Chondrocyte (in vitro differentiated cells): ENCODE measurements around the gene SLC37A3. TPM values are rescaled to one million over a fixed set of nuclear protein-coding genes. Genes with fewer than 3 reads are reported as not detected.

Experiments used
- DNase-seq: peaks from one replicate; pipeline ENCODE4 v3.0.0; 2021; ENCODE audit warnings: mixed read lengths, low spot score
- H3K27ac Mint-ChIP-seq: one replicate; pipeline ENCODE4 v1.8.0; 2021; ENCODE audit warnings: mild to moderate bottlenecking, moderate library complexity, mixed read lengths; ENCODE audit not compliant: unreplicated experiment
- H3K27me3 Mint-ChIP-seq: 2 replicates; pipeline ENCODE4 v1.8.0; 2021; ENCODE audit warnings: low read depth, mixed read lengths
- H3K36me3 Mint-ChIP-seq: 2 replicates; pipeline ENCODE4 v1.8.0; 2021; ENCODE audit warnings: low read depth, mixed read lengths
- H3K4me1 Mint-ChIP-seq: 2 replicates; pipeline ENCODE4 v1.8.0; 2021; ENCODE audit warnings: low read depth, mild to moderate bottlenecking, mixed read lengths
- H3K4me3 Mint-ChIP-seq: one replicate; pipeline ENCODE4 v1.8.0; 2021; ENCODE audit warnings: mild to moderate bottlenecking, moderate library complexity, mixed read lengths; ENCODE audit not compliant: unreplicated experiment
- H3K9me3 Mint-ChIP-seq: 2 replicates; pipeline ENCODE4 v1.8.0; 2021; ENCODE audit warnings: low read depth, mixed read lengths
- total RNA-seq: library from RNA; stranded (reverse); gene quantifications from 3 replicates; pipeline ENCODE4 v1.2.1, GENCODE V29; 2021
- TF ChIP-seq, protein P1 (sequence below): fragments of 200-600 bp; sonication (generic); IDR thresholded peaks from 2 replicates; pipeline ENCODE4 v1.5.0; 2021; ENCODE audit warnings: antibody characterized with exemption, mild to moderate bottlenecking, moderate library complexity

SLC37A3 gene
- total RNA-seq, 1 donor from 2014 or later: 68.1 TPM

DNA sequence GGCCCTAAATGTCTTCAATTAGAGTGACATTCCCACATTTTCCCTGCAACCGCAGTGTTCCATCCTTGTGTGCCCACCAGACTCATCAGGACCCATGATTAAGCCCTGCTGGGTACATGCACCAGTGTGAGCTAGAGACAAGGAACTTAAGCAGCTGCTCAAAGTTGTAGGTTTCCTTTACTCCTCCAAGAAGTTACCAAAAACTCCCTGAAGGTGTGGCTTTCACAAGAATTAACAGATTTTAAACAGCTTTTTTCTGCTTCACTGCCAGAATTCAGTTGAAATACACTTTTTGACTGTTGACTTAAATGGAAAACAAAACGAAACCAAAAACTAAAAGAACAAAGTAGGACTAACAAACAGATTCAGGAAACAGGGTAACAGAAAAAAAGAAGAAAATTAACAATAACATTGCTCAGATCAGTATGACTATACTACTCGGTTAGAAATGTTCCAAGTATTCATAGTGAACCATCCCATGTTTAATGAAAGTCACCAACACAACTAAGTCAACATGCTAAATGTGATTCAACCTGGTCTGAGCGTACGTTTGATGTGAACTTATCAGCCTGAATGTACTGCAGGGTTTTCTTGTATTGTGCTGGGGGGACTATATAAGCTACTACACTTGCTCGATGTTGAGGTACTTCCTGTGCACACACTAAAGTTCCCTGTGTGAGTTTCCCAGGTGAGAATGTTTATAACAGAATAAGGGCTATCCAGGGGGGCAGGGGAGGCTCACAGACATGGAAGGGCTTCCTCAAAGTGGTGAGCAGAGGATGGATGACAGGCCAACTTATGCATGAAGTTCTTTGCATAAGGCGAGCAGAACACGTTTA lies 22.2 kb downstream of the SLC37A3 start:
- Mint-ChIP-seq H3K4me3 (no peak overlapping the region), H3K36me3 (peaks cover 13% of the 10 kb centered on the region), H3K27ac (no peak overlapping the region), H3K27me3 (no peaks in the 10 kb centered on the region), H3K4me1 (peaks cover 6% of the 10 kb centered on the region), H3K9me3 (no peaks in the 10 kb centered on the region)
- TF ChIP-seq, protein P1, sequence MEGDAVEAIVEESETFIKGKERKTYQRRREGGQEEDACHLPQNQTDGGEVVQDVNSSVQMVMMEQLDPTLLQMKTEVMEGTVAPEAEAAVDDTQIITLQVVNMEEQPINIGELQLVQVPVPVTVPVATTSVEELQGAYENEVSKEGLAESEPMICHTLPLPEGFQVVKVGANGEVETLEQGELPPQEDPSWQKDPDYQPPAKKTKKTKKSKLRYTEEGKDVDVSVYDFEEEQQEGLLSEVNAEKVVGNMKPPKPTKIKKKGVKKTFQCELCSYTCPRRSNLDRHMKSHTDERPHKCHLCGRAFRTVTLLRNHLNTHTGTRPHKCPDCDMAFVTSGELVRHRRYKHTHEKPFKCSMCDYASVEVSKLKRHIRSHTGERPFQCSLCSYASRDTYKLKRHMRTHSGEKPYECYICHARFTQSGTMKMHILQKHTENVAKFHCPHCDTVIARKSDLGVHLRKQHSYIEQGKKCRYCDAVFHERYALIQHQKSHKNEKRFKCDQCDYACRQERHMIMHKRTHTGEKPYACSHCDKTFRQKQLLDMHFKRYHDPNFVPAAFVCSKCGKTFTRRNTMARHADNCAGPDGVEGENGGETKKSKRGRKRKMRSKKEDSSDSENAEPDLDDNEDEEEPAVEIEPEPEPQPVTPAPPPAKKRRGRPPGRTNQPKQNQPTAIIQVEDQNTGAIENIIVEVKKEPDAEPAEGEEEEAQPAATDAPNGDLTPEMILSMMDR: no peak
- no peak for DNase-seq

DNA sequence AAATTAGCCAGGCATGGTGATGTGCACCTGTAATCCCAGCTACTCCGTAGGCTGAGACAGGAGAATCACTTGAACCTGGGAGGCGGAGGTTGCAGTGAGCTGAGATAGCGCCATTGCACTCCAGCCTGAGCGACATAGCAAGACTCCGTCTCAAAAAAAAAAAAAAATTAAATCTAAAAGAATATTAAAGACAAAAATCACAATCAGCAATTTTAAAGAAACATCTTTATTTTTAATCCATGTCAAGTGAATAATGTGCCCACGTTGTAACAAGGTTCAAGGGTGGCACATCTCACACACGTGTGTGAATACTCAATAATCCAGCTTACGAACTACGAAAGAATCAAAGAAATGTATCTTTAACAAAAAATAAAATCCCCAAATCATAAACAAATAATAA lies 23.0 kb downstream of the SLC37A3 start:
- H3K4me1 Mint-ChIP-seq: peaks cover 6% of the 10 kb centered on the region

DNA sequence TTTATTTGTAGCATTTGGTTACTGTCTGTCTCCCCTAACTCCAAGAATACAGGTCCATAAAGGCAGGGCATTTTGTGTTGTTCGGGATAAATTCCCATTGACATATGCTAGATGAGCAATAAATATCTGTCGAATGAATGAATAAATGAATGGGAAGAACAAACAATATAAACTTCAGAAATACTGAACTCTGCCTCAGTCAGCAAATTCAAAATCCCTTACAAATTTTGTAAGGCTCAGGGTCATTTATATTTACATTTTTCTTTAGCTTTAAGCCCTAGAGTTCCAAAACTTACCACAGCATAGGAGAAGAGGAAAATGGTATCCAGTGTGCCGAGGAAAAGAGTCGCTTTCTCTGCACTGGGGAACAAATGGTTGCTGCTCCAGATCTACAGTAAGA lies 29.0 kb downstream of the SLC37A3 start:
- H3K4me1 Mint-ChIP-seq: no peaks in the 10 kb centered on the region
- peaks cover 15% of the 10 kb centered on the region for H3K36me3 Mint-ChIP-seq
- H3K27ac Mint-ChIP-seq: no peak overlapping the region
- no peaks in the 10 kb centered on the region for H3K27me3 Mint-ChIP-seq
- no peaks in the 10 kb centered on the region for H3K9me3 Mint-ChIP-seq
- H3K4me3 Mint-ChIP-seq: no peak overlapping the region
- no peak for DNase-seq
- TF ChIP-seq, protein P1: no peak

More for the DNA sequence above, 23.0 kb downstream of the SLC37A3 start:
- no peak for DNase-seq
- H3K9me3 Mint-ChIP-seq: no peaks in the 10 kb centered on the region
- H3K27ac Mint-ChIP-seq: no peak overlapping the region
- TF ChIP-seq, protein P1: no peak
- H3K4me3 Mint-ChIP-seq: no peak overlapping the region
- H3K36me3 Mint-ChIP-seq: peaks cover 13% of the 10 kb centered on the region
- H3K27me3 Mint-ChIP-seq: no peaks in the 10 kb centered on the region

DNA sequence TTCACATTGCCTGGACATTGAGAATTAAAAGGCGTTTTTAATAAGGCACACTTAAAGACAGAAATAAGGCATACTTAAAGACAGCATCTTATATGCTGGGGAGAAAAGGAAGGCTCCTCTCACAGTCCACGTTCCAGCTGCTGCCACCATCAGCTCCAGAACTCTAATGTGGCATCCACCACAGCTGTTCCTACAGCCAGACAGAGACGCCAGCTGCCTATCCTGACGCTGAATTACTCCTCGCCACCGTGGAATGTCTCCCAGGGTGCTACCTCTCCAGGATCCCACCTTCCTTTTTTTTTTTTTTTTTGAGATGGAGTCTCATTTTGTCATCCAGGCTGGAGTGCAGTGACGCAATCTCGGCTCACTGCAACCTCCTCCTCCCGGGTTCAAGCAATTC lies 30.8 kb downstream of the SLC37A3 start:
- no peaks in the 10 kb centered on the region for H3K4me1 Mint-ChIP-seq
- H3K36me3 Mint-ChIP-seq: peaks cover 22% of the 10 kb centered on the region
- no peak for DNase-seq
- no peak overlapping the region for H3K27ac Mint-ChIP-seq
- TF ChIP-seq, protein P1: no peak
- H3K9me3 Mint-ChIP-seq: no peaks in the 10 kb centered on the region
- no peak overlapping the region for H3K4me3 Mint-ChIP-seq
- H3K27me3 Mint-ChIP-seq: no peaks in the 10 kb centered on the region

DNA sequence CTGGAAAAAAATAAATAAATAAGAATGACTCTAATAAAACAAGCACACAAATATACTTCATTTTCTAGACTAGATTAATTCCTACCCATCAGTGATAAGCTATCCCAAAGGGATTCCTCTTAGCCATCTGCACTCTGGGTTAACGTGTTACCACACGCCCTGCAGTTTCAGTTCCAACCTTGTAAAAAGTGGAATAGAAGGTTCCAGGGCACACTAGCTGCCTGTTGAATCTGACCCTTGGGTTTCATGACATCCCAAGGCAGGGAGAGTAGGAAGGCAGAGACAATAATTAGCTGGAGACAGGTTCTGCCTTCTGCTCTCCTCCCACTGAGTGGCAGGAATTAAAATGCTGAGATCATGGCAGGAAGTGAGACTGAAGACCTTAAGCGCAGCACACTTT lies 33.5 kb downstream of the SLC37A3 start:
- DNase-seq: no peak
- Mint-ChIP-seq H3K27me3 (no peaks in the 10 kb centered on the region), H3K4me1 (no peaks in the 10 kb centered on the region), H3K9me3 (no peaks in the 10 kb centered on the region), H3K4me3 (no peak overlapping the region), H3K36me3 (peaks cover 25% of the 10 kb centered on the region), H3K27ac (no peak overlapping the region)
- TF ChIP-seq, protein P1: no peak
